Activated T-helper 1 cell treated with Interleukin-2 at 50 U/mL for 16 hours (primary cell): ENCODE data around the gene EAPP.
A peak's percentile ranks its signal among the peaks of the same experiment; 100 is the strongest.
"Not testable (repeated sequence)": the region's sequence is repeated elsewhere in the genome, so short reads cannot be mapped to it uniquely, and the experiment has no call there.

Experiments
- DNase-seq: peaks from one replicate; pipeline ENCODE4 v3.0.0-alpha.2; 2020; ENCODE audit warnings: low read depth

EAPP gene

GRCh38 chr14:34539407-34540180, at the start of gene EAPP:
Gene EAPP, minus strand, starts transcription at chr14:34539701. Its CDS starts 73 bp downstream, at chr14:34539628.
- peak; percentile 91 for DNase-seq

- no peak for DNase-seq
These were observed 44.0 kb upstream of the EAPP start for GRCh38 chr14:34583525-34583924.

GRCh38 chr14:34582117-34582680, 42.7 kb upstream of the EAPP start:
- no peak for DNase-seq

- DNase-seq, result no peak
These were observed 40.9 kb upstream of the EAPP start for GRCh38 chr14:34580381-34580780.

GRCh38 chr14:34571771-34572170, 32.3 kb upstream of the EAPP start:
- DNase-seq, result no peak

GRCh38 chr14:34569750-34570149, 30.2 kb upstream of the EAPP start:
- DNase-seq, result no peak

- DNase-seq, result no peak
These were observed 29.3 kb upstream of the EAPP start for GRCh38 chr14:34568803-34569202.

- no peak for DNase-seq
These were observed 23.3 kb upstream of the EAPP start for GRCh38 chr14:34562776-34563150.

GRCh38 chr14:34562037-34562775, 22.7 kb upstream of the EAPP start:
- DNase-seq, result not testable (repeated sequence)

GRCh38 chr14:34556498-34556829, 17.0 kb upstream of the EAPP start:
- not testable (repeated sequence) for DNase-seq

- DNase-seq, result not testable (repeated sequence)
These were observed 16.3 kb upstream of the EAPP start for GRCh38 chr14:34555583-34556497.

- DNase-seq, result no peak
These were observed 15.2 kb upstream of the EAPP start for GRCh38 chr14:34554540-34555250.

- not testable (repeated sequence) for DNase-seq
These were observed 9.9 kb upstream of the EAPP start for GRCh38 chr14:34549276-34549966.

GRCh38 chr14:34548472-34548981, 9.0 kb upstream of the EAPP start:
- no peak for DNase-seq

- DNase-seq, result not testable (repeated sequence)
These were observed 7.6 kb upstream of the EAPP start for GRCh38 chr14:34547136-34547520.

- DNase-seq, result not testable (repeated sequence)
These were observed 7.0 kb upstream of the EAPP start for GRCh38 chr14:34546272-34547135.

- DNase-seq, result not testable (repeated sequence)
These were observed 919 bp upstream of the EAPP start for GRCh38 chr14:34540181-34541059.

- DNase-seq, result no peak
These were observed 562 bp downstream of the EAPP start for GRCh38 chr14:34538871-34539406.
